Heart right ventricle (tissue), 16 donors: ENCODE data around the gene CD247. TPM values are rescaled to one million over a fixed set of nuclear protein-coding genes. Genes with fewer than 3 reads are reported as not detected.

ENCODE experiments used
- ATAC-seq, 8 donors: fragments of 200-7000 bp; cut with Tn5 transposase; one replicate each; pipeline ENCODE4 v1.9.1; 2020; ENCODE audit warnings: mild to moderate bottlenecking in 8 of 8, moderate library complexity in 8 of 8, moderate number of reproducible peaks in 1 of 8
- DNase-seq, 2 donors: peaks; one replicate each; pipeline ENCODE4 v3.0.0-alpha.2; 2020
- H3K27ac ChIP-seq, 10 donors: fragments of 200-600 bp; sonication (generic) in 2 of 10; one replicate each; pipeline versions ENCODE4 v1.5.0 to v1.8.0; 2020 to 2022; ENCODE audit warnings: mild to moderate bottlenecking in 3 of 10
- H3K27me3 ChIP-seq, 7 donors: fragments of 200-600 bp; one replicate each; pipeline ENCODE4 v1.8.0; 2021 to 2022; ENCODE audit warnings: mild to moderate bottlenecking in 2 of 7
- H3K36me3 ChIP-seq, 9 donors: fragments of 200-600 bp; sonication (generic) in 1 of 9; one replicate each; pipeline versions ENCODE4 v1.5.0 to v1.8.0; 2020 to 2022; ENCODE audit warnings: mild to moderate bottlenecking in 2 of 9
- H3K4me1 ChIP-seq, 9 donors: fragments of 200-600 bp; sonication (generic) in 1 of 9; one replicate each; pipeline versions ENCODE4 v1.5.0 to v1.8.0; 2020 to 2022; ENCODE audit warnings: mild to moderate bottlenecking in 4 of 9
- H3K4me3 ChIP-seq, 10 donors: fragments of 200-600 bp; sonication (generic) in 2 of 10; one replicate each; pipeline versions ENCODE4 v1.5.0 to v1.8.0; 2020 to 2022; ENCODE audit warnings: mild to moderate bottlenecking in 7 of 10, moderate library complexity in 2 of 10
- H3K9me3 ChIP-seq, 11 donors: fragments of 200-600 bp in 10 of 11; sonication (generic) in 2 of 11; one replicate each; pipeline versions ENCODE4 v1.5.0 to v1.8.0; 2013 to 2022; ENCODE audit warnings: mild to moderate bottlenecking in 2 of 11, control low read depth in 1 of 11, moderate library complexity in 1 of 11
- CTCF ChIP-seq, 9 donors: fragments of 200-600 bp; sonication (generic) in 2 of 9; IDR thresholded peaks; one replicate each; pipeline versions ENCODE4 v1.5.0 to v1.8.0; 2021 to 2022; ENCODE audit warnings: antibody characterized with exemption in 9 of 9, mild to moderate bottlenecking in 5 of 9, moderate library complexity in 1 of 9
- WGBS, 2 donors: extraction: QIAGEN DNeasy Blood & Tissue Kit; methylation state at CpG; one replicate each; pipeline ENCODE4 v1.1.7; 2013; ENCODE audit warnings: inconsistent platforms in 1 of 2; 5-methylcytosine and 5-hydroxymethylcytosine counted together
- intact Hi-C, 10 donors: fragments of 100-400 bp; cut with DNase I; formaldehyde crosslinking; loops; one replicate each; pipeline versions ENCODE4 v1.11.1 to v1.14.2; 2022
- polyA plus RNA-seq, 2 donors: library from polyadenylated mRNA; stranded (reverse); fragments of 200-250 nt; gene quantifications; one replicate each; pipeline ENCODE4 v1.2.3, GENCODE V29; 2013
- total RNA-seq, 10 donors: library from RNA; stranded (reverse); fragmentation: NEBNext Ultra II Directional in 3 of 10; extraction: Animal tissue kit (Norgen Biotek cat#: 25700) in 3 of 10; gene quantifications; one replicate each; pipeline versions ENCODE4 v1.2.1 to v1.2.4, GENCODE V29; 2021 to 2023
- donor health status: Arrhythmogenic right ventricular cardiomyopathy.
- donor health status: ischemic (EF 13 %, LVEDD 7.1; RV severe dilation, severe dysfunction).
- donor health status: healthy with polysubstance abuse.
- donor health status: DM: no; HTN: yes; CAD: no.
- donor health status: DM: no; HTN: no; CAD: no.
- donor health status: ischemic (EF 25% LVEDD 6.9; RV normal size, moderate dysfunction).
- donor health status: ischemic (EF 25% LVEDD 5.7; RV mildly dilated, moderate dysfunction).
- donor health status: healthy.
- donor health status: DM: yes; HTN: yes; CAD: no.
- donor health status: Ischemic cardiomyopathy.
- donor health status: ischemic (EF 35%, LVEDD 5.7; RV mildly dilated, moderate dysfunction).
- donor health status: nonischemic (EF 11% LVEDD 7.7; RV severe dilation, severe dysfunction).
- donor health status: DM: yes; HTN: yes; CAD: no.
- donor health status: PGD.
- donor health status: ischemic (EF 29% LVEDD 5.4; RV normal size, mild dysfunction).
- donor health status: nonischemic (EF 23%, LVEDD 6.1; RV moderate dilation, normal function).

Gene CD247
- total and polyA plus RNA-seq, 12 donors, result 0.31 to 6.5 (median 0.66) TPM; not detected in 1

GRCh38 chr1:167435484-167435883, 82.8 kb downstream of the CD247 start:
- Histone ChIP-seq H3K36me3 (no peaks in the 10 kb centered on the region), H3K9me3 (no peaks in the 10 kb centered on the region), H3K4me3 (no peak overlapping the region), H3K27me3 (peaks cover 0 to 24% (median 11%) of the 10 kb centered on the region in 7 donors), H3K4me1 (peaks cover 0 to 19% (median 9%) of the 10 kb centered on the region in 9 donors), H3K27ac (no peak overlapping the region)
- ATAC-seq (no peak), DNase-seq (no peak)
- TF ChIP-seq CTCF (IDR thresholded peaks at IDR 0.05), result no peak
- intact Hi-C loops, result no loop called here
- 89 to 94% methylated on average over 4 of the region's 4 CpGs for WGBS, 2 donors

GRCh38 chr1:167434306-167434705, 84.0 kb downstream of the CD247 start:
- peaks cover 0 to 19% (median 9%) of the 10 kb centered on the region in 7 donors for H3K27me3 ChIP-seq
- H3K27ac ChIP-seq, result no peak overlapping the region
- H3K4me1 ChIP-seq, result peaks cover 0 to 12% (median 5%) of the 10 kb centered on the region in 9 donors
- no peaks in the 10 kb centered on the region for H3K36me3 ChIP-seq
- H3K9me3 ChIP-seq, result no peaks in the 10 kb centered on the region
- 89 to 91% methylated on average over 6 of the region's 6 CpGs for WGBS, 2 donors
- intact Hi-C loops, result no loop called here
- H3K4me3 ChIP-seq, result no peak overlapping the region
- no peak for TF ChIP-seq CTCF (IDR thresholded peaks at IDR 0.05)
- no peak for ATAC-seq
- no peak for DNase-seq

- TF ChIP-seq CTCF (IDR thresholded peaks at IDR 0.05), result no peak
- Histone ChIP-seq H3K4me3 (no peak overlapping the region), H3K9me3 (no peaks in the 10 kb centered on the region), H3K27ac (no peak overlapping the region), H3K4me1 (peaks cover 0 to 8% (median under 1%) of the 10 kb centered on the region in 9 donors), H3K27me3 (peaks cover 0 to 15% (median 5%) of the 10 kb centered on the region in 7 donors), H3K36me3 (no peaks in the 10 kb centered on the region)
- intact Hi-C loops, result no loop called here
- DNase-seq, result no peak
- 92 to 96% methylated on average over 6 of the region's 6 CpGs for WGBS, 2 donors
- no peak for ATAC-seq
These were observed 84.4 kb downstream of the CD247 start for GRCh38 chr1:167433884-167434283.

GRCh38 chr1:167432780-167433179, 85.5 kb downstream of the CD247 start:
- Histone ChIP-seq H3K36me3 (no peaks in the 10 kb centered on the region), H3K9me3 (no peaks in the 10 kb centered on the region), H3K27ac (no peak overlapping the region), H3K27me3 (peaks cover 0 to 6% (median 0%) of the 10 kb centered on the region in 7 donors), H3K4me3 (no peak overlapping the region), H3K4me1 (peaks cover 0 to 19% (median 8%) of the 10 kb centered on the region in 9 donors)
- no peak for TF ChIP-seq CTCF (IDR thresholded peaks at IDR 0.05)
- intact Hi-C loops, result no loop called here
- no peak for ATAC-seq
- 95 to 98% methylated on average over 7 of the region's 7 CpGs for WGBS, 2 donors
- no peak for DNase-seq
